Measurements from ENCODE around the gene HINT1.
"Not testable (repeated sequence)": the region's sequence is repeated elsewhere in the genome, so short reads cannot be mapped to it uniquely, and the experiment has no call there.

Gene HINT1

DNA sequence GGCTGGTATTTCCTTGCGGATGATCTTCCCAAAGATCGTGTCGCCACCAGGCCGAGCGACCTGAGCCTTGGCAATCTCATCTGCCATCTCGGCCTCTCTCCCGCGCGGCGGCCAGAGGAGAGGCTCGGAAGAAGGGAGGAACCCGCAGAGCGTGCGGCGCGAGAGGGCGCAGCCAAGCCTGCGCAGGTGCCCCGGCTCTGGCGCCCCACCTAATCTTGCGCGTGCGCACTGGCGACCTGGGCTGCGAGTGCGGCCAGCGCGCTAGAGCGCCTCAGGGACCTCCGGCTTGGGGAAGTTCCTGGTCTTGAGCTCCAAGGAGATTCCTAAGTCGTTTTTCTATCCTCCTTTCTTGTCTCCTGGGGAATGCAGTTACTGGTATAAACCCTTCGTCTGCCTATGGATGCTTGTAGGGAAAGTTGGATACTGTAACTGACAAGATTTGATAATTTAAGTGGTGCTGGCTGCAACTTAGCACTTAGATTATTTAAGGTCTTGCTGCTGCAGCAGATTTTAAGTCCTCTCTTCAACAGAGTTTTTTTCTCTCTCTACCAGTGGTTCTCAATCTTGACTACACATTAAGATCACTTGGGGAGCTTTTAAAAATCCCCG is at the start of gene HINT1:
HINT1 (minus strand) TSS at position 138 of the 609 bp plus-strand sequence; CDS start at position 87, 51 bp downstream.
- peak; percentile 91 for DNase-seq

DNA sequence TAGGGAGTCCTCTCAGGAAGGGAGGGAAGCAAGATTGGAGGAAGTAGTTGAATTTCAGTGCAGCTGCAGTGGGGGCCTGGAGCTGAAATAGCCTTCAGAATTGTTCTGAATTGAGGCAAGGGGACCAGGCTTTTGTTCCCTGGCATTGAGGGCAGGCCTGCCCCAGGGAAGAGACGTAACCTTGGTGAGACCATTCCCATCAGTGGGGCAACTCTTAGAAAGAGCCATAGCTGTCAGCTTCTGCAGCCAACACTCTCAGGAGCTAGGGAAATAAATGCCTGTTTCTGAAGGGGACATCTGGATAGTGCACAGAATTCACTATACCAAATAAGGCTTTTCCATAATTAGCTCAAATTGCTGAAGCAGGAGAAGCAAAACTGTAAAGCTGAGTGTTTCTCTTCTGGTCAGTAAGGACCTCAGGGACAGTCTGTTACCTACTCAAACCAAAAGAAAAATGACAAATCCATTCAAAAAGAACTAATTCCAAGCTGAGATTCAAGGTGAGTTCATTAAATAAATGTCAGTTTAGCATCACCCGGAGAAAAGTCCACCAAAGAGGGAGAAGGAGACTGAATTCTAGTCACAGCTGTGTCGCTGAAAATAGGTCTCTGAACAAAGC is 49.7 kb upstream of the HINT1 start:
- no peak for DNase-seq

DNA sequence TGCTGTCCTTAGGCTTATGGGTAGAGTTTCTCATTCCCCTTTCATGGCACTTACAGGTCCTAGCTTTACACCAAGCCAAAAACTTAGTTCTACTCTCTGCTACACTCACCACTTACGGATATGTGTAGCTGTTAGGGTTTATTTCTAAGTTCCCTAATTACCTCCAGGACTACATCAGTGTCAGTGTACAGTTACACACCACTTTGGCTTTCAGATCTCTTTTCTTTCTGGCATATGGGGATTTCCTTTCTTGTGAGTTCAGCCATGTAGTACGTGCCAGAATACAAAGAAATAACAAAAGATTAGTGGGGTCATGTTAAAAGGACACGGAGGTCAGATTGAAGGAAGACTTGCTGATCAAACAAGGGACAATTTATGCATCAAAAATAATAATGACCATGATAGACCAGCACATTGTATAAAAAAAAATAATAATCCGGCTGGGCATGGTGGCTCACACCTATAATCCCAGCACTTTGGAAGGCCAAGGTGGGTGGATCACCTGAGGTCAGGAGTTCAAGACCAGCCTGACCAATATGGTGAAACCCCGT is 47.5 kb upstream of the HINT1 start:
- DNase-seq = no peak

DNA sequence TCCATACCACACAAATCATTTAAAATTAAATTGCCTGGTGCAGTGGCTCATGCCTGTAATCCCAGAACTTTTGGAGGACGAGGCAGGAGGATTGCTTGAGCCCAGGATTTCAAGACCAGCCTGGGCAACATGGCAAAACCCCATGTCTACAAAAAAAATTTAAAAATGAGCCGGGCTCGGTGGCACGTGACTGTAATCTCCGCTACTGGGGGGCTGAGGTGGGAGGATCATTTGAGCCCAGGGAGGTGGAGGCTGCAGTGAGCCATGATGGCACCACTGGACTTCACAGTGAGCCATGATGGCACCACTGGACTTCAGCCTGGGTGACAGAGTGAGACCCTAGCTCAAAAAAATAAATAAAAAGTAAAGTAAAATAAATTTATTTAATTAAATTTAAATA is 46.6 kb upstream of the HINT1 start:
- no peak for DNase-seq

DNA sequence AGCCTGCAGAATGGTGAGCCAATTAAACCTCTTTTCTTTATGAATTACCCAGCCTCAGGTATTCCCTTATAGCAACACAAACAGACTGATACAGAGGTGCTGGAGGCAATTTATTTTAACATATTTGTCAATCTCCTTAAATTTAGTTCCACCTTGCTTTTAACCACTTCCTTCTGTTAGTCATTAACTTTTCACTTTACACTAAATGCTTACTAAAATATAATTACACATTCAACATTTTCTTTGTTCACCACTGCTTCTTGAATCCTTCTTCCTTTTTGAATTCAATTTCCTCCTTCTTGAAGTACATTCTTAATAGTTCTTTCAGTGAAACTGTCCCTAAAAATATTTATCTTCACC is 45.1 kb upstream of the HINT1 start:
- DNase-seq = no peak

DNA sequence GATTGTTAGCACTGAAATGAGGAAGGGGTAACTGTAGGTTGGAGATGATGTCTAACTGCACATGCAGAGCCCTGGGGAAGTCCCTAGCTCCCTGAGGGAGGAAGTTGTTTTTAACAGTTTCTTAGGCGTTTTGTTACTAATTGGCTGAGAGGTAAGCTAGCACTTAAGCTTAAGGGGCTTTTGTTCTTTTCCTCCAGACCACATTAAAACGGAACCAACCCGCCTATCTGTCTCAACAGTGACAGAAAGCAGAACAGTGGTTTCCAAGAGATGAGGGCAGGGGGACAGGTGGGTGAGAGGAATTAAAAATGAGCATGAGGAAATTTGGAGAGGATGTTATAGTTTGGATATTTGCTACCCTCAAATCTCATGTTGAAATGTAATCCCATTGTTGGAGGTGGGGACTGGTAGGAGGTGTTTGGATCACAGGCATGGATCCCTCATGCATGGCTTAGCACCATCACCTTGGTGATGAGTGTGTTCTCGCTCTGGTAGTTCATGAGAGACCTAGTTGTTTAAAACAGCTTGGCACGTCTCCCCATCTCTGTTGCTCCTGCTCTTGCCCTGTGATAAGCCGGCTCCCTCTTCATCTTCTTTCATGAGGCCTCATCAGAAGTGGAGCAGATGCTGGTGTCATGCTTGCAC is 44.6 kb upstream of the HINT1 start:
- peak; percentile 88 for DNase-seq

DNA sequence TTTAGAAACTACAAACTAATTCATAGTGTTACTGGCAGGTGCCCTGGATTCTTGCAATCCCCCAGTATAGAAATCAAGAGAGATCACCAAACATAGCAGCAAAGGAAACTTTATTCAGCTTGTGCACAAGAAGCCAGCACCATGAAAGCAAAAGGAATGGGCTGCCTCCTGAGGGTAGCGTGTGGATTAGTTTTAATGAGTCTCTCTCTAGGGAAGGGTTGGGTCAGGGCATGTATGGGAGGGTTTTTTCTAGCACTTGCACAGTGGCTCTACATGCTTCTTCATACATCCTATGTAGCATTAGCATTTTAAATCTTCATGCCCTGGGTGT is 44.1 kb upstream of the HINT1 start:
- no peak for DNase-seq

DNA sequence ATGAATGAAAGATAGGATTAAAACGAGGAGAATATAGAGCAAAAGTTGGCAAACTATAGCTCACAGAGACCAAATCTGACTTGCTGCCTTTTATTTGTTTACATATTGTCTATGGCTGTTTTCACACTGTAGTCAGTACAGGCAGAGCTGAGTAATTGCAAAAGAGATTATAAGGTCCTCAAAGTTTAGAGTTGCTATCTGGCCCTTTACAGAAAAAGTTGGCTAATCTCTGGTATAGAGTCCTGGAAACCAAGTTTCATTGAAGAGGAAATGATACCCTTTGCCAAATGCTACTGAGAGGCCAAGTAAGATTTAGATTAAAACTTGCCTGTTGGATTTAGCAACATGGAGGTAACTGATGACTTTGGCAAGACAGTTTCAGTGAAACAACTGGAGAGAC is 41.7 kb upstream of the HINT1 start:
- no peak for DNase-seq

DNA sequence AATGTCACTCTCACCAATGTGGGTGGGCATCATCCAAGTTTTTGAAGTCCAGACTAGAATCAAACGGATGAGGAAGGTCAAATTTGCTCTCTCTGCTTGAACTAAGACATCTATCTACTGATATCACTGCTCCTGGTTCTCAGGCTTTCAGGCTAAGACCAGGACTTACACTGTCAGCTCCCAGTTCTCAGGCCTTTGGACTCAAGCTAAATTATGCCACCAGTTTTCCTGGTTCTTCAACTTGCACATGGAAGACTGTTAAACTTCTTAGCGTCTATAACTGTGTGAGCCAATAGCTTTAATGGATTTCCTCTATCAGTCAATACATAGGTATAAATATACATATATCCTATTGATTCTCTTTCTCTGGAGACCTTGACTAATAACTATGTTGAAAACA is 41.0 kb upstream of the HINT1 start:
- DNase-seq = no peak

DNA sequence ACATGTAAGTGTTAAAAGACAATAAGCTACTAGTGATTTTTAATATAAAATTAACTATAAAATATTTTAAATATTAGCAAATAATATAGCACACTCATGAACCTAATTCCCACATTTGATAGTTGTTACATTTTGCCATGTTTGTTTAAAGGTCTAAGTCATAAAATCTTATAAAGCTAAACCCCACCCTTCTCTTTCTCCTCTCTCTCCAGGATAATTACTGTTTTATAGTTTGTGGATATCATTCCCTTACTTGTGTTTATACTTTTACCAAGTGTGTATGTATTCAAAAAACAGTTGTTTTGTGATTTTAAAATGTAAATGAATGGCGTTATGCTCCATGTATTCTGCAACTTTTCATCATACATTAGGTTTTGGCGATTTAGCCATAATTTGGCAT is 39.9 kb upstream of the HINT1 start:
- DNase-seq = no peak

DNA sequence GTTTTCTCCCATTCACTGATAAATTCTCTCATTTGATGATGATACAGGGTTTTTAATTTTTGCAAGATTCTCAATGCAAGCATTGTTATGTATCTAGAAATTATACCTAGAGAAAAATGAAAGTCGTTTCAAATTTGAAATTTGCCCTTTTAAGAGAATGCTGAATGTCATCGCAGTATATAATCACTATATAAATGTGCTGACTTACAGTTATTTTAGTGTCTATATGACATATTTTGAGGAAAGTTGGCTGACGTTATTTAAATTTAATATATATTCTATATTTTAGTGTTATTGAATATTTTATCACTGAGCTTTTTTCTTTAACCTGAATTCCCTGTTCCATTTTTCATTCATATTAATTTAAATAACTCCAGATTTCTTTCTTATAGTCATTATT is 35.5 kb upstream of the HINT1 start:
- no peak for DNase-seq

DNA sequence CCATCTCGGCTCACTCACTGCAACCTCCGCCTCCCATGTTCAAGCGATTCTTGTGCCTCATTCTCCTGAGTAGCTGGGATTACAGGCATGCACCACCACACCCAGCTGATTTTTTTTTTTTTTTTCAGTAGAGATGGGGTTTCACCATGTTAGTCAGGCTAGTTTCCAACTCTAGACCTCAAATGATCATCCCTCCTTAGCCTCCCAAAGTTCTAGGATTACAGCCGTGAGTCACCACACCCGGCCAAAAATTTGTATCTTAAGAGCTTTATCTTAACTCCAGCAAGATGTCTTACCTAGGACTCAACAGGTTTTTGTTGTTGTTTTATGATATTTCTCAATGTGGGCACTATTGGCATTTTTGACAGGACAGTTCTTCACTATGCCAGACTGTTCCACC is 33.6 kb upstream of the HINT1 start:
- no peak for DNase-seq

DNA sequence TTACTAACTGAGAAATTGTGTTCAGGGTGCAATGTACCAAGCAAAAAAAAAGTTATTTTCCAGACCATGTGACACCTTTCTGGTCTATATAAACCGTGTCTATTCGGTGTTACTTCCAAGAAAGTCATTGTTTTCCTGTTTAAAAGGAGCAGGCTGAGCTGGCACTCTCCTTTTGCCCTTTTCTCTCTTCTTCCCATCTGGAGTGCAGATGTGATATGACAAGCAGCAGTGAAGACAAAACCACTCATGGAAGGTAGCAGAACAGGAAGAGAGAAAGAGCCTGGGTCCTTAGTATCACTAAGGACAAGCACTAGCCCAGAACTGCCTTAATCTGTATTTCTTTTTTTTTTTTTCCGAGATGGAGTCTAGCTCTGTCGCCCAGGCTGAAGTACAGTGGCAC is 31.3 kb upstream of the HINT1 start:
- no peak for DNase-seq

DNA sequence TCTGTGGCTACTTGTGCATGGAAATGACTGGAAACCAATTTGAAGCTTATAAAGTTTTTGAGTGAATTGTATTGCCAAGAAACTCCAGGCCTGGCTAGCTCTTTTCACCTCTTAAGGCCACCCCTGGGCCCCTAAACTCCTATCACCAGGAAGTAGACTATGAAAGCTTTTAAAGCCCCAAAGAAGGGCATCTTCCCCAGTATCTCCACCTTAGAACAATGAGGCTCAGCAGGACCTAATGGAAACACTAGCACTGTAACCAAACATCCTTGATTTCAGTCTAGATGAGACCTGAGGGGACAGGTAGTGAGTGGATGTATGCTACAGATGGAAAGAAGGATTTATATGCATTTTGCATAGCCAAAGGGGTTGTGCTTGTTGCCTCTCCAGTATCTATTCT is 30.6 kb upstream of the HINT1 start:
- DNase-seq = no peak

DNA sequence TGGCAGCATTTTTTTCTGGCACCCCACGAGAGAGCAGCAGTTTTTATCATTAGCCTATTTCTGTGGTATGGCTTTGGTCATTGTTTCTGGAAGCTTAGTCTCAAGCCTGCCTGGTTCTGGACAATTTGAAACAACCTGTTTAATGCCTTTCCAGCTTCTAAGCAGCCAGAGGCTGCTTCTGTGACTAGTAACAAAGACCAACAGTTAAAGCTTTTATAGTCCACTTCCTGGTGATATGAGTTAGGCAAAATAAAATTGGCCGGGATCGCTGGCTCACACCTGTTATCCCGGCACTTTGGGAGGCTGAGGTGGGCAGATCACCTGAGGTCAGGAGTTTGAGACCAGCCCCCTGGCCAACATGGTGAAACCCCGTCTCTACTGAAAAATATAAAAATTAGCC is 29.7 kb upstream of the HINT1 start:
- no peak for DNase-seq

DNA sequence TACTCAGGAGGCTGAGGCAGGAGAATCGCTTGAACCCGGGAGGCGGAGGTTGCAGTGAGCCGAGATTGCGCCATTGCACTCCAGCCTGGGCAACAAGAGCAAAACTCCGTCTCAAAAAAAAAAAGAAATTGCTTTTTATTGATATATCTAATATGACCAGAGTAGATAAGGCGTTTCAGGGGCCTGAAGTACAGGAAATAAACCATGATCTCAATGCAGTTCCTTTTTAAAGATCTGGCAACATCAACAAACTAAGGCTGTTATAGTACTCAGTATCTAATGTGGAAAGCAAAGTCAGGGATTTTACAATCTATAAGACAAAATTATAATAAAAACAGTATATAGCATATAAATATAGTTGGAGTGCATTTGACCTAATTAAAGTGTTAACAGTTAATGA is 28.8 kb upstream of the HINT1 start:
- DNase-seq = not testable (repeated sequence)

DNA sequence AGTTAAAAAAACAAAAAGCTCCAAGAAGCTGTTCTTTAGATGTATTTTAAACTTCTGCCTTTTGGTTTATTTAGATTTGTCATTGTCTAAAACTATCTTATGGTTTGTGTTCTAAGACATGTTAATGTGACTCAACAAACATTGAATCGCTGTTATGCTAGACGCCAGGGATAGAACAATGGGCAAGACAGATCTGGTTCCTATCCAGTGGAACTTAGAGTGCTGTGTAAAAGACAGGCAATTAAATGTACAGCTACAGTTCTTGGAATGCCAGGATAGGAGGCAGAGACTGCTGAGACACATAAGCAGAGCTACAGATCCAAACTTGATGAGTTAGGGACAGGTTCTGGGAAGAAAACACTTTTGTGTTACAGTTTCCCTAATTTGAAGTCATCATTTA is 28.1 kb upstream of the HINT1 start:
- no peak for DNase-seq

DNA sequence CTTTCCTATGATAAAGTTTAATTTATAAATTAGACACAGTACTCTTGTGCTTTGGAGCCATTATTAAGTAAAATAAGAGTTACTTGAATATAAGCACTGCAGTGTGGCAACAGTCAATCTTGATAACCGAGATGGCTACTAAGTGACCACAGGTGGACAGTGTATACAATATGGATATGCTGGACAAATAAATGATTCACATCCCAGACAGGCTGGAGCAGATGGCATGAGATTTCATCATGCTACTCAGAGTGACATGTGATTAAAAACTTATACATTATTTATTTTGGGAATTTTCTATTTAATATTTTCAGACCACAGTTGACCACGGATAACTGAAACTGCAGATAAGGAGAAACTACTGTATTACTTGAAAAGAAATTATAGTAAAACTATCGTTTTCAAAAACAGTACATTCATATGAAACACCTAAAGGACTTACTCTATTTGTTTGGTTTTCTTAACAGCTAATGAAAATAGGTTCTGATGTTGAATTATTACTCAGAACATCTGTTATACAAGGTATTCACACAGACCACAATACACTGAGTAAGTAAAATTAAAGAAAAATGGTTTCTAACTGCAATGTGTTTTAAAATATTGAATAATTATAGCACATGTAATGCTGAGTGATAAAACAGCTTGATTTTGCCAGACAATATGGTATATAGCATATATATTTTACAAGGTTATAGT is 21.7 kb upstream of the HINT1 start:
- no peak for DNase-seq

DNA sequence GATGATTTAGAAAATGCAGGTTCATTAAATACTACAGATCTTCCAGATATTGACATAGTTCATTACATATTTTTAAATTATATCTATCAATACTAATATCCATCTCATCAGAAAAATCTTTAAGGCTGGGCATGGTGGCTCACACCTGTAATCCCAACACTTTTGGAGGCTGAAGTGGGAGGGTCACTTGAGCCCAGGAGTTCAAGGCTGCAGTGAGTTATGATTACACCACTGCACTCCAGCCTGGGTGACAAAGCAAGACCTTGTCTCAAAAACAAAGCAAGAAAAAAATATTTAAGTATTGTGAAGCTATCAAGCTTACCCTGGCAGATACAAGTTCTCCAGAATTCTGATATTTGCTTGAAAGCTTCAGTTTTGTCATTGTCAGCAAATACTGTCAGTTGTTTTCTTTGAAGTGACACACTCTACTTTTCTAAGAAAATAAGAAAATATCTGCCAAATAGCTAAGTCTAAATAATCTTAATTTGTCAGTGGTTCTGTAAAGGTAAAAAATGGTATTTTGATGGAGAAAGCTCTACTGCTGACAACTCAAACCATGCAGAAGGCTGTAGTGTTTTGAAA is 20.6 kb upstream of the HINT1 start:
- DNase-seq = no peak

DNA sequence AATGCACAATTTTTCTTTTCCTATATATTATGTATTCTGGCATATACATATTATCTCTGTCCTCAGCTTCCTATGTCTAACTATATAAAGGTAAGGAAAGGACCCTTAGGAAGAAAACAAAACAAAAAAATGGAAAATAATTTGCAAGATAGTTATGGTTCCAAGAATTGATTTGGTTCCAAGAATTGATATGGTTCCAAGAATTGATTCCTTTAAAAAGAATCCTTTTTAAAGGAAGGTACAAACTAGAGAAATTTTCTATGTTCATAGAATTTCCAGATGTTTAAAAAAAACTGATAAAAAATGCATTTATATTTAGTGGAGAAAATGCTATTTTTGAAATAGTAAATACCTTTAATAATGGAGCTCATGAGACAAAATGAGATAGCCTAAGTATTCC is 17.8 kb upstream of the HINT1 start:
- no peak for DNase-seq

DNA sequence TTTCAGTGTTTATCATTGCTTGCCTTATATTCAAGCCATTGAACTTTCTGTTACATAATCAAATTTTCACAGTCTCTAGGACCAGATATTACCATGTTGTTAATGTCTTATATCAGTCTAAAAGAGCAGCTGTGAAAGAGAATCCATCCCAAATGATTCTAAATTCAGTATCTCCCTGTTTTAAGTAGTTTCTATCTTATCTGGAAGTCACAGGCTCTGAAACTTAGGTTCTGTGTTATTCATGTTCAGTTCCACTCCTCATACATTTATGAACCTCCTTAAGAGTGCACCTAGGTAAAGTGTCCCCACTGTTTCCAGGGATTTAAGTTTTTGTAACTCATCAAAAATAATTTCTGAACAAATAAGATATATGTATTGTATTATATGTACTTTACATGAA is 15.4 kb upstream of the HINT1 start:
- DNase-seq = no peak

DNA sequence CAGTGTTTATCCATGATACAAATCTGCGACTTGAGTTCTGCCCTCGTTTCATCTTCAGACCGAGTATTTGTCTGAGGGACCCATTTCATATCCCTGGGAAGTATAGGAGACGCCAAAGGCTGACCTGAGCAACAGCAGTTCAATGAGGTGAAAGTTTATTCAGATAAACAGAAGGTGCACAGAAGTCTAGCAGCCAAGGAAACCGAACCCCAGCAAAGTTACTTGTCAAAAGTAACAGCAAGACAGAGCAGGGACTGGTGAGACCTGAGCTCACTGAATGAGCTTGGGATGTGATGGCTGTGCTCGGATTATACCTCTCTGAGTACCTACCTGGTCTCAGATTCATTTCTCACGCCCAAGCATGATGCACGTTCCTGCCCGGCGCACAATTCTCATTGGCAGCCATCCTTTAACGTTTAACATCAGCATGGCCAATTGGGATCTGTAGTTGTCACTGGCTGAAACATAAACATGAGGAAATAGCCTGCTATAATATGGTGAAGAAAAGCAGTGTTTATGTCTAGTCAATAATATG is 6.3 kb upstream of the HINT1 start:
- peak; percentile 30 for DNase-seq

DNA sequence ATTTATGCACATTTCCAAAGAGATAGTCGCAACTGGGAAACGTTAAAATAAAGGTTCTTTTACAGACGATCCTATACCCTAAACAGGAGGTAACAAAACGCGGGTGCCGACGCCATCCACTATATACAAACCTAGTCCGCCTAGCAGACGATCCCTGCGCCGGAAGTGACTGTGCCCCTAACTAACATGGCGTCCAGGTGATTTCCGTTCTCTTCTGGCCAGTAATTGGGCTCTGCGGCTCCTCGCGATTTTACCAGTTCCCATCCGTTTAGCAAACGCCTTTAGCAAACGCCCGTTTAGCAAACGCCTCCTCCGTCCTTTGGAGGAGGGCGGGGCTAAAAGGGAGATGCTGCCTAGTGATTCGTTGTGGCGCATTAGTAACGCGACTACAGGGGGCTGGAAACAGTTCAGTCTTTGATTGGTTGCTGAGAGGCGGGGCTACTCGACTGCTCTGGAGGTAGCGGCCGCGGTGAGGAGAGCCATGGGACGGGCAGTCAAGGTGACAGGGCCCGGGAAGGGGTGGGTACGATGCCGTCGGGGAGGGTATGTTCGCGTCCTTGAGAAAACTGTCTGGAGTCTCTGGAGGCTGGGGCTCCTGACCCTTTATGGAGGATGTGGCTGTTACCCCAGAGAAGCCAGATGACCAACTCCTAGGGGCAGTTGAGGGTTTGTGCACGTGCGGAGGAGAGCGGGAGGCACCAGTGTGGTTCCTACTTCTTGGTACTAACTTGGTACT is 5.7 kb upstream of the HINT1 start, which contains the start of gene LYRM7:
LYRM7 (plus strand) TSS at position 405 of the 736 bp plus-strand sequence; CDS start at position 482, 77 bp downstream.
- DNase-seq = peak; percentile 99

Measured in CD4-positive, alpha-beta T cell treated with Interleukin-17A for 1 hour (primary cell).